ENCODE measurements around the gene KIRREL3. TPM values are rescaled to one million over a fixed set of nuclear protein-coding genes. Genes with fewer than 3 reads are reported as not detected.

Gene KIRREL3
- polyA plus RNA-seq, 1 of the 3 experiments (the other 2 are of a cell fraction), result 3.7 TPM

- no peak for TF ChIP-seq FOXM1 (IDR thresholded peaks at IDR 0.05; ENCODE audit: low read depth)
Measured at GRCh38 chr11:126722006-126722736, 278.4 kb downstream of the KIRREL3 start (continued).

- POLR2A ChIA-PET, result no interaction called here
- Histone ChIP-seq H3K4me2 (no peak overlapping the region), H3K9ac (no peak overlapping the region), H3K27me3 (ENCODE audit: insufficient read depth) (no peaks in the 10 kb centered on the region), H3K9me2 (no peaks in the 10 kb centered on the region), H3K36me3 (replicated peaks in 1 of 2; ENCODE audit: control insufficient read depth in 1 of 2, insufficient read depth in 2 of 2, low read length in 1 of 2) (no peaks in the 10 kb centered on the region), H3K27ac (ENCODE audit: low read depth in 2 of 2, low read length in 1 of 2) (no peak overlapping the region), H3K4me3 (ENCODE audit: low read depth in 2 of 2, low read length in 1 of 2) (no peak overlapping the region), H3K79me2 (ENCODE audit: insufficient read depth) (no peaks in the 10 kb centered on the region), H3K4me1 (ENCODE audit: control insufficient read depth in 1 of 2, insufficient read depth in 2 of 2, low read depth in 1 of 2, low read length in 1 of 2) (peaks cover 0 to 16% of the 10 kb centered on the region in 2 experiments), H4K20me1 (ENCODE audit: insufficient read depth) (no peaks in the 10 kb centered on the region), H3K9me3 (no peaks in the 10 kb centered on the region), H3F3A (replicated peaks; ENCODE audit: insufficient read depth) (peaks cover 15% of the 10 kb centered on the region), H2AFZ (ENCODE audit: low read depth) (no peak overlapping the region)
- CTCF ChIA-PET, result interaction anchor here (1.4 to 11.9 kb wide), 2 partner anchors 11 to 271 kb away, joined by 4 to 233 read pairs; no protein-coding TSS in a partner anchor
- DNase-seq, result no peak
- TF ChIP-seq GATA2 (CRISPR knock-in tag; IDR thresholded peaks at IDR 0.05) (no peak), NFIC (IDR thresholded peaks at IDR 0.05; ENCODE audit: borderline replicate concordance) (peak; percentile 59)
- WGBS (ENCODE audit: low lambda C conversion rate), result 86% methylated on average over 5 of the region's 5 CpGs
Measured at GRCh38 chr11:126720539-126721235, 279.9 kb downstream of the KIRREL3 start.

GRCh38 chr11:126719740-126720139 is 280.8 kb downstream of the KIRREL3 start:
- Histone ChIP-seq H3K27ac (ENCODE audit: low read depth in 2 of 2, low read length in 1 of 2) (no peak overlapping the region), H4K20me1 (ENCODE audit: insufficient read depth) (no peaks in the 10 kb centered on the region), H3K9ac (no peak overlapping the region), H3F3A (replicated peaks; ENCODE audit: insufficient read depth) (peaks cover 15% of the 10 kb centered on the region), H3K79me2 (ENCODE audit: insufficient read depth) (no peaks in the 10 kb centered on the region), H3K9me3 (no peaks in the 10 kb centered on the region), H3K4me1 (ENCODE audit: control insufficient read depth in 1 of 2, insufficient read depth in 2 of 2, low read depth in 1 of 2, low read length in 1 of 2) (peaks cover 0 to 6% of the 10 kb centered on the region in 2 experiments; a peak in 2 of 4 replicates), H3K9me2 (no peaks in the 10 kb centered on the region), H3K4me2 (no peak overlapping the region), H3K4me3 (ENCODE audit: low read depth in 2 of 2, low read length in 1 of 2) (no peak overlapping the region), H2AFZ (ENCODE audit: low read depth) (no peak overlapping the region), H3K36me3 (replicated peaks in 1 of 2; ENCODE audit: control insufficient read depth in 1 of 2, insufficient read depth in 2 of 2, low read length in 1 of 2) (no peaks in the 10 kb centered on the region), H3K27me3 (ENCODE audit: insufficient read depth) (no peaks in the 10 kb centered on the region)
- no peak for TF ChIP-seq REST (IDR thresholded peaks at IDR 0.05; ENCODE audit: low read depth, low read length)
- no peak for TF ChIP-seq RFX5 (IDR thresholded peaks at IDR 0.05; ENCODE audit: low read length)
- TF ChIP-seq EP300 (IDR thresholded peaks at IDR 0.05; ENCODE audit: borderline replicate concordance in 1 of 2, low read depth in 1 of 2, low read length in 1 of 2), result no peak
- no peak for TF ChIP-seq YY1 (IDR thresholded peaks at IDR 0.05; ENCODE audit: low read depth)
- no peak for TF ChIP-seq NRF1 (IDR thresholded peaks at IDR 0.05; ENCODE audit: low read depth, low read length)
- TF ChIP-seq MEF2A (IDR thresholded peaks at IDR 0.05; ENCODE audit: borderline replicate concordance, low read depth), result no peak
- TF ChIP-seq MXI1 (IDR thresholded peaks at IDR 0.05; ENCODE audit: low read depth, low read length), result no peak
- no peak for TF ChIP-seq NFIC (IDR thresholded peaks at IDR 0.05; ENCODE audit: borderline replicate concordance)
- no peak for TF ChIP-seq IRF3 (IDR thresholded peaks at IDR 0.05; ENCODE audit: low read depth, low read length)
- CTCF ChIA-PET, result interaction anchor here (0.5 to 11.9 kb wide), 3 partner anchors 271 to 774 kb away, joined by 3 to 233 read pairs (median 5); no protein-coding TSS in a partner anchor
- no peak for DNase-seq
- POLR2A ChIA-PET, result no interaction called here
- WGBS (ENCODE audit: low lambda C conversion rate), result 98% methylated on average over 3 of the region's 3 CpGs

All from SK-N-SH (cell line).